ENCODE measurements around the gene LENG8. TPM values are rescaled to one million over a fixed set of nuclear protein-coding genes. Genes with fewer than 3 reads are reported as not detected.
A peak's percentile ranks its signal among the peaks of the same experiment; 100 is the strongest.

The LENG8 gene
- total and polyA plus RNA-seq, 2 of the 13 experiments (the other 11 are each of a cell fraction or from before 2014, with no cell fraction given) = 14.3 to 41.9 TPM

DNA sequence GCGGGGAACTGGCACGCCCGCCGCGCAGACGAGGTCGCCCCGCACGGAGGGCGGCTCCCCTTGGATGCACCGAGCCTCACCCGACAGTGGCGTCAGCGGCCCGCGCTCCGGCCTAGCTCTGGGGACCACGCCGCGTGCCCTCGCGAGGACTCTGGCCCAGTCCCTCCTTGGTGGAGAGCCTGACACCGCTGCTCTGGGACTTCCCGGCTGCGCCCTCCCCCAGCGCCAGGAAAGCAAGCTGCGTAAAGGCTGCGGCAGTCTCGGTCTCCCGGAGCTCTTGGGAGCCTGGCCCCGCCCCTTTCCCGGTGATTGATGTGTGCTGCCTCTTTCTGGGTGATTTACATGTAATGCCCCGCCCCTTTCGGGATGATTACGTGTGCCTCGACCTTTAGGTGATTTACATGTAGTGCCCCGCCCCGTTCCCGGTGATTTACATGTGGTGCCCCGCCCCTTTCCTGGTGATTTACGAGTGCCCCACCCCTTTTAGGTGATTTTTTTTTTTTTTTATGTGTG lies 14.6 kb downstream of the LENG8 start, which contains the start of gene LENG9 (continued):
- TF ChIP-seq, protein P1, sequence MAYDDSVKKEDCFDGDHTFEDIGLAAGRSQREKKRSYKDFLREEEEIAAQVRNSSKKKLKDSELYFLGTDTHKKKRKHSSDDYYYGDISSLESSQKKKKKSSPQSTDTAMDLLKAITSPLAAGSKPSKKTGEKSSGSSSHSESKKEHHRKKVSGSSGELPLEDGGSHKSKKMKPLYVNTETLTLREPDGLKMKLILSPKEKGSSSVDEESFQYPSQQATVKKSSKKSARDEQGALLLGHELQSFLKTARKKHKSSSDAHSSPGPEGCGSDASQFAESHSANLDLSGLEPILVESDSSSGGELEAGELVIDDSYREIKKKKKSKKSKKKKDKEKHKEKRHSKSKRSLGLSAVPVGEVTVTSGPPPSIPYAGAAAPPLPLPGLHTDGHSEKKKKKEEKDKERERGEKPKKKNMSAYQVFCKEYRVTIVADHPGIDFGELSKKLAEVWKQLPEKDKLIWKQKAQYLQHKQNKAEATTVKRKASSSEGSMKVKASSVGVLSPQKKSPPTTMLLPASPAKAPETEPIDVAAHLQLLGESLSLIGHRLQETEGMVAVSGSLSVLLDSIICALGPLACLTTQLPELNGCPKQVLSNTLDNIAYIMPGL (CRISPR knock-in tag; IDR thresholded peaks at IDR 0.05; ENCODE audit: borderline replicate concordance in 1 of 2, low read depth in 1 of 2) = peak in 1 of 2 experiments; percentile 43; a peak in 1 of 4 replicates
- TF ChIP-seq, protein P2, sequence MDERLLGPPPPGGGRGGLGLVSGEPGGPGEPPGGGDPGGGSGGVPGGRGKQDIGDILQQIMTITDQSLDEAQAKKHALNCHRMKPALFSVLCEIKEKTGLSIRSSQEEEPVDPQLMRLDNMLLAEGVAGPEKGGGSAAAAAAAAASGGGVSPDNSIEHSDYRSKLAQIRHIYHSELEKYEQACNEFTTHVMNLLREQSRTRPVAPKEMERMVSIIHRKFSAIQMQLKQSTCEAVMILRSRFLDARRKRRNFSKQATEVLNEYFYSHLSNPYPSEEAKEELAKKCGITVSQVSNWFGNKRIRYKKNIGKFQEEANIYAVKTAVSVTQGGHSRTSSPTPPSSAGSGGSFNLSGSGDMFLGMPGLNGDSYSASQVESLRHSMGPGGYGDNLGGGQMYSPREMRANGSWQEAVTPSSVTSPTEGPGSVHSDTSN (CRISPR knock-in tag; IDR thresholded peaks at IDR 0.05) = peak; percentile 74
- TF ChIP-seq SAFB2 (CRISPR knock-in tag; IDR thresholded peaks at IDR 0.05; ENCODE audit: borderline replicate concordance, low read depth) = no peak
- TF ChIP-seq ZNF230 (CRISPR knock-in tag; IDR thresholded peaks at IDR 0.05) = no peak
- TF ChIP-seq FOXK2 (IDR thresholded peaks at IDR 0.05) = peak; percentile 61
- TF ChIP-seq FOXM1 (CRISPR knock-in tag; IDR thresholded peaks at IDR 0.05) = no peak
- TF ChIP-seq ZNF746 (CRISPR knock-in tag; IDR thresholded peaks at IDR 0.05) = 0 out of 2 replicates have a peak, but pooled peaks have one; percentile 61
- TF ChIP-seq ZSCAN21 (CRISPR knock-in tag; IDR thresholded peaks at IDR 0.05; ENCODE audit: borderline replicate concordance) = peak; percentile 77; the same call in 1 of the 2 replicates
- no peak for TF ChIP-seq KDM6A (CRISPR knock-in tag; IDR thresholded peaks at IDR 0.05; ENCODE audit: low read depth)
- no peak for TF ChIP-seq ONECUT2 (CRISPR knock-in tag; IDR thresholded peaks at IDR 0.05)
- TF ChIP-seq SMARCE1 (IDR thresholded peaks at IDR 0.05; ENCODE audit: borderline replicate concordance) = no peak
- no peak for TF ChIP-seq ZNF614 (CRISPR knock-in tag; IDR thresholded peaks at IDR 0.05; ENCODE audit: borderline replicate concordance)
- TF ChIP-seq KDM5B (CRISPR knock-in tag; IDR thresholded peaks at IDR 0.05; ENCODE audit: borderline replicate concordance) = peak; percentile 51; the same call in 1 of the 2 replicates
- peak; percentile 82 for TF ChIP-seq POLR2G (IDR thresholded peaks at IDR 0.05; ENCODE audit: low read depth, low read length)
- TF ChIP-seq, protein P3, sequence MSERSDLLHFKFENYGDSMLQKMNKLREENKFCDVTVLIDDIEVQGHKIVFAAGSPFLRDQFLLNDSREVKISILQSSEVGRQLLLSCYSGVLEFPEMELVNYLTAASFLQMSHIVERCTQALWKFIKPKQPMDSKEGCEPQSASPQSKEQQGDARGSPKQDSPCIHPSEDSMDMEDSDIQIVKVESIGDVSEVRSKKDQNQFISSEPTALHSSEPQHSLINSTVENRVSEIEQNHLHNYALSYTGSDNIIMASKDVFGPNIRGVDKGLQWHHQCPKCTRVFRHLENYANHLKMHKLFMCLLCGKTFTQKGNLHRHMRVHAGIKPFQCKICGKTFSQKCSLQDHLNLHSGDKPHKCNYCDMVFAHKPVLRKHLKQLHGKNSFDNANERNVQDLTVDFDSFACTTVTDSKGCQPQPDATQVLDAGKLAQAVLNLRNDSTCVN (CRISPR knock-in tag; IDR thresholded peaks at IDR 0.05; ENCODE audit: borderline replicate concordance) = no peak
- TF ChIP-seq ZNF354B (CRISPR knock-in tag; IDR thresholded peaks at IDR 0.05) = no peak
- no peak; the same call in 1 of the 2 replicates for TF ChIP-seq MAZ (IDR thresholded peaks at IDR 0.05; ENCODE audit: borderline replicate concordance, low read depth, low read length)
- TF ChIP-seq MAZ (CRISPR knock-in tag; IDR thresholded peaks at IDR 0.05; ENCODE audit: low read depth) = peak; percentile 48
- no peak for TF ChIP-seq FOXA1 (IDR thresholded peaks at IDR 0.05)
- TF ChIP-seq FOXA1 (CRISPR knock-in tag; IDR thresholded peaks at IDR 0.05) = 0 out of 2 replicates have a peak, but pooled peaks have one; percentile 23
- TF ChIP-seq, protein P4, sequence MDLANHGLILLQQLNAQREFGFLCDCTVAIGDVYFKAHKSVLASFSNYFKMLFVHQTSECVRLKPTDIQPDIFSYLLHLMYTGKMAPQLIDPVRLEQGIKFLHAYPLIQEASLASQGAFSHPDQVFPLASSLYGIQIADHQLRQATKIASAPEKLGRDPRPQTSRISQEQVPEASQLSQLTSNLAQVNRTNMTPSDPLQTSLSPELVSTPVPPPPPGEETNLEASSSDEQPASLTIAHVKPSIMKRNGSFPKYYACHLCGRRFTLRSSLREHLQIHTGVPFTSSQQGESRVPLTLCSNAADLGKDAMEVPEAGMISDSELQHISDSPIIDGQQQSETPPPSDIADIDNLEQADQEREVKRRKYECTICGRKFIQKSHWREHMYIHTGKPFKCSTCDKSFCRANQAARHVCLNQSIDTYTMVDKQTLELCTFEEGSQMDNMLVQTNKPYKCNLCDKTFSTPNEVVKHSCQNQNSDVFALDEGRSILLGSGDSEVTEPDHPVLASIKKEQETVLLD (CRISPR knock-in tag; IDR thresholded peaks at IDR 0.05; ENCODE audit: low read depth) = peak; percentile 53; the same call in 1 of the 2 replicates
- TF ChIP-seq RXRB (CRISPR knock-in tag; IDR thresholded peaks at IDR 0.05; ENCODE audit: borderline replicate concordance) = peak; percentile 46
- TF ChIP-seq BRCA1 (CRISPR knock-in tag; IDR thresholded peaks at IDR 0.05) = peak; percentile 42; the same call in 1 of the 2 replicates
- no peak for TF ChIP-seq ZNF607 (CRISPR knock-in tag; IDR thresholded peaks at IDR 0.05; ENCODE audit: borderline replicate concordance)
- TF ChIP-seq FOXP1 (IDR thresholded peaks at IDR 0.05) = no peak
- TF ChIP-seq FOXP1 (CRISPR knock-in tag; IDR thresholded peaks at IDR 0.05) = 0 out of 2 replicates have a peak, but pooled peaks have one; percentile 0
- TF ChIP-seq ZNF761 (CRISPR knock-in tag; conservative IDR thresholded peaks at IDR 0.05) = no peak

Measured in HepG2 (cell line).